Stimulated activated CD8-positive, alpha-beta memory T cell treated with anti-CD3 and anti-CD28 coated beads, Interleukin-4, amount 100 ng/mL, for 24 hours (primary cell): Measurements from ENCODE around the gene STAT3.
"Not testable (repeated sequence)": the region's sequence is repeated elsewhere in the genome, so short reads cannot be mapped to it uniquely, and the experiment has no call there.

Source experiments
- DNase-seq: peaks from one replicate; pipeline ENCODE4 v3.0.0-alpha.2; 2020; ENCODE audit warnings: low read depth

The STAT3 gene

GRCh38 chr17:42388381-42389134, at the start of gene STAT3:
TSS of gene STAT3 (minus strand) at chr17:42388442. CDS start at chr17:42348516, 39,926 bp downstream.
- peak; percentile 100 for DNase-seq

- DNase-seq = no peak
Observed at GRCh38 chr17:42436391-42436790, 48.1 kb upstream of the STAT3 start.

DNA sequence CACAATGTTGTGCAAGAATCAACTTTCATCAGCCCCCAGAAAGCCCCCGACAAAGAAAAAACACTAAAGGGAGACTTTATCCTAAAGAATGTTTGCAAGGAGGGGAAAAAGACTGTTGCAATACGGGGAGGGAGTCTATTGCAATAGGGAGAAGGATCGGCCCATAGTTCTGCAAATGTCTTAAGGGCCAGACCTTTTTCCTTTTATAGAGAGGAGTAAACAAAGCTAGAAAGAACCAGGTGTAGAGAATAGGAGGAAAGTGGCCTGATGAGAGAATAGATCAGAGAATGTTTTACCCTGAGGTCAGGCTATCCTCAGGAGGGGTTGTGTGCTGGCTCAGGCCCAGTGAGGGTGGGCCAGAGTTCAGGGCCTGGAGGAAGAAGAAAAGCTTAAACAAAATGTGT, 43.5 kb upstream of the STAT3 start:
- no peak for DNase-seq

DNA sequence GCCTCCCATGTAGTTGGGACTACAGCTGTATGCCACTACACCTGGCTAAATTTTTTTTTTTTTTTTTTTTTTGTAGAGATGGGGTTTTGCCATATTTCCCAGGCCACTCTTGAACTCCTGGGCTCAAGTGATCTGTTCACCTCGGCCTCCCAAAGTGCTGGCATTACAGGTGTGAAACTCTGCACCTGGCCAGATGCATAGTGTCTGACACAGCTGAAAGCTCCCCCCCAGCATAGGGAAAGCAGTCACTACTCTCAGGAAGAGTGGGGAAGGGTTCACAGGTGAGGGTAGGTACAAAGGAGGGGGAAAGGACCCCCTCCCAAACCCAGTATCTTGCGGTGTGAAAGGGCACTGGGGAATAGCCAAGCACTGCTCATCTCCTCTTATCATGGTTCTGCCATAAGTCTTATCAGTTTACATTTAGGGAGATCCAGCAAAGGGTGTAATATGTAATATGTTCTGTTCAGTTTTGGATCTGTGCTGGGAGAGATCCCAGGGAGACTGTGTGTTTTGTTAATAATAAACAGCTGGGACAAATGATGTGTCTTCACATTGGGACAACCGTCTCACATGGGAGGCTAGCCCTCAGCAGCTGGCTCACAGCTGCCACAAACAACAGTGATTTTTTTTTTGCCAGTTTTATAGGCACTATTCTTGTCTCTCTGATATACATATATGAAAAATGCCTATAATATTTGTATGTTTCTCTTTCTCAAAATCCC, 41.6 kb upstream of the STAT3 start:
- DNase-seq = no peak

GRCh38 chr17:42428141-42428944, 40.1 kb upstream of the STAT3 start:
- DNase-seq = no peak

GRCh38 chr17:42424991-42425610, 36.9 kb upstream of the STAT3 start:
- DNase-seq = no peak

DNA sequence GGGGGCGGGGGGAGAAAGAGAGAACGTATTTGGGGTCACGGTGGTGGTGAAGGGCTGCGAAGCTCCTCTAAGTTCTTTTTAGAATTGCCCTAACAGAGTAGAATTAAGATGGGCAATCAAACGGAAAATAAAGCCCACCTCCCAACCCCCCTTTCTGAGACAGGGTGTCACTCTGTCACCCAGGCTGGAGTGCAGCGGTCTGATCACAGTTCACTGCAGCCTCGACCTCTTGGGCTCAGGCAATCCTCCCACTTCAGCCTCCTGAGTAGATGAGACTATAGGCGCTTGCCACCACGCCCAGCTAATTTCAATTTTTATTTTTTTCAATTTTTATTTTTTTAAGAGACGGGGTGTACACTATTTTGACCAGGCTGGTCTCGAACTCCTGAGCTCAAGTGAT, 35.5 kb upstream of the STAT3 start:
- no peak for DNase-seq

DNA sequence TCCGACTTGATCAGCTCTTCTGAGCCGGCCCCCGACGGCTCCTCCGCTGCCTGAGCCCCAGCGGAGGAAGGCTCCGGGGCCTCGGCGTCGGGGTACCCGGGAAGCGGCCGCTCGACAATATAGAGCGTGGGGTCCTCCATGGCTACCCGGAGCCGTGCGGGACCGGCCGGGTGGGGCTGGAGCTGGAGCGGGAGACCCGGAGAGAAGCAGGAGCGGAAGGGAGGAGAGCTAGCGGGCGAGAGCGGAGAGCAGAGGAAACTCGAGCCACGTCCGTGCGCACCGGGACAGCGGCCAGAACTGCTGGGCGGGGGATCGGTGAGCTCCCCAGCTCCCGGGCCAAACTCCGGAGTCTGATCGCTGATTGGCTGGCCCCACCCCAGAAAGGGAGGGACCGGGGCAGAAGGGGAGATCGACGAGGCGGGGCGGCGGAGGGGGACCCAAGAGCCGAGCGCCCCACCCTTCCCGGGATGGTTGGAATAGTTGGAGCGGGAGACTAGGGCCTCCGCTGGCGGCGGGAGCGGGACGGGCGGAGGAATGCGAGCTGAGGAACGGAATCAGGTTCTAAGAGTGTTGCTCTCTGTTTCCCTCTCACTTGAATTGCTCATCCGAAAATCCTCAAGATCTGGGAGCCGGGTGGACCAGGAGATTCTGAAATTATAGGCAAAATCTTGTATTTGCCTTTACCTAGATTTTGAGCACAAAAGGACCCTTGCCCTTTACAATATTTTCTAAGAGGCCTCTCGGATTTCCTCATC, 34.9 kb upstream of the STAT3 start, which contains the start of gene CAVIN1:
Gene CAVIN1, minus strand, starts transcription at position 299 of the 755 bp plus-strand sequence. Its CDS starts 159 bp downstream, at position 140.
- no peak for DNase-seq

- no peak for DNase-seq
Observed at GRCh38 chr17:42422412-42422957, 34.2 kb upstream of the STAT3 start.

DNA sequence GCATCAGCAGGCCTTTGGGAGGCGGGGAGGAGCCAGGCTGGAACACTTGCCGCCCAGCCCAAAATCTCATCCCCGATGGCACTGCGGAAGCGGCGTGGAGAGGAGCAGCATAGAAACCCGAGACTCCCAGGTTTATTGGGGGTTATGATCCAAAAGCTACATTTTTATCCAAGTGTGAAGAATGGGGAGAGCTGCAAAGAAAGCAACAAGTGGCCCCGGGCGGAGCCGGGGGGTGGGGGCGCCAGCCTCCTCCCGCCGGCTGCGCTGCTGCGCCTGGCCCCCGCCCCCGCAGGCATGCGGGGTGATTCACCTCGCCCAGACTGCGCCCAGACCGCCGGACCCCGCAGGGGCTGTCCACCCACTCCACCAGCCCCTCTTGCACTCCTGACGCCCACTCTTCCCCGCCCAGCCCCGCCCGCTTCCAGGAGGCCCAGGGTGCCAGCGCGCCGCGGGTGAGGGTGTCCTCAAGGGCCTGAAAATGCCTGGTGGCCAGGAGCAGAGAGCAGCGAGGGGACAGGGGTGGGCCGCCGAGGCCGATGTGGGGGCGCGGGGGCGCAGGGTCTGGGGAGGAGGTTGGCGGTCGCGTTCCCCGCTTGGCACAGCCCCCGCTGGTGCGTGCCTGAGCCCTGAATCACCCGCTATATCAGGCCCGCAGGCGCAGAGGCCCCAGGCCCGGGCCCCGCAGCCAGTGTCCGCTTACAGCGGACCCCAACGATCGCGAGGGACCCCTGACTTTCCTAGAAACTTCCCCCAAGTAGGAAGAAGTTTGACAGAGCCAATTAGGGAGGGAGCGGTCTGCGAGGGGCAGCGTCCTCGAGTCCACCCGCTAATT, 33.5 kb upstream of the STAT3 start:
- no peak for DNase-seq

DNA sequence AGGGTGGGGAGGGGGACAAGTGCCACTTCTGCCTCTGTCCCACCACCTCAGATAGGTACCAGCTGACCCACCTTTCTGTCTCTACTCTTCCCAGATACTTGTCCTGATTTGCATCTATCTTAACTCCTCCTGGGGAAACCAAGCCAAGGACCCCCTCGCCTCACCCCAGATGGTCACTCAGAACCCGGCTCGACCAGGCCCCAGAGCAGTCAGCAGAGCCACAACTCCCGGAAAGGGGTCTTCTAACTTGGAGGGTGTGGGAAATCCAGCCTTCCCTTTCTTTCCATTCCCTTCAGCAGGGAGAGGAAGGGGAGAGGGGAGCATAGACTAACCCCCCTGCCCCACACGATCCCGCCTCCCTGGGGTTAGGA, 32.9 kb upstream of the STAT3 start:
- no peak for DNase-seq

DNA sequence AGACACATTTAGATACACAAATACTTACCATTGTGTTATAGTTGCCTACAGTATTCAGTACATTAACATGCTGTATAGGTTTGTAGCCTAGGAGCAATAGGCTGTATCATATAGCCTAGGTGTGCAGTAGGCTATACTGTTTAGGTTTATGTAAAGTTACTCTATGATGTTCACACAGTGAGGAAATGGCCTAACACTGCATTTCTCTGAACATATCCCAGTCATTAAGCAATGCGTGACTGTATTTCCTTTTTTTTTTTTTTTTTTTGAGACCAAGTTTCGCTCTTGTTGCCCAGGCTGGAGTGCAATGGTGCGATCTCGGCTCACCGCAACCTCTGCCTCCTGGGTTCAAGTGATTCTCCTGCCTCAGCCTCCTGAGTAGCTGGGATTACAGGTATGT, 29.7 kb upstream of the STAT3 start:
- DNase-seq = not testable (repeated sequence)

DNA sequence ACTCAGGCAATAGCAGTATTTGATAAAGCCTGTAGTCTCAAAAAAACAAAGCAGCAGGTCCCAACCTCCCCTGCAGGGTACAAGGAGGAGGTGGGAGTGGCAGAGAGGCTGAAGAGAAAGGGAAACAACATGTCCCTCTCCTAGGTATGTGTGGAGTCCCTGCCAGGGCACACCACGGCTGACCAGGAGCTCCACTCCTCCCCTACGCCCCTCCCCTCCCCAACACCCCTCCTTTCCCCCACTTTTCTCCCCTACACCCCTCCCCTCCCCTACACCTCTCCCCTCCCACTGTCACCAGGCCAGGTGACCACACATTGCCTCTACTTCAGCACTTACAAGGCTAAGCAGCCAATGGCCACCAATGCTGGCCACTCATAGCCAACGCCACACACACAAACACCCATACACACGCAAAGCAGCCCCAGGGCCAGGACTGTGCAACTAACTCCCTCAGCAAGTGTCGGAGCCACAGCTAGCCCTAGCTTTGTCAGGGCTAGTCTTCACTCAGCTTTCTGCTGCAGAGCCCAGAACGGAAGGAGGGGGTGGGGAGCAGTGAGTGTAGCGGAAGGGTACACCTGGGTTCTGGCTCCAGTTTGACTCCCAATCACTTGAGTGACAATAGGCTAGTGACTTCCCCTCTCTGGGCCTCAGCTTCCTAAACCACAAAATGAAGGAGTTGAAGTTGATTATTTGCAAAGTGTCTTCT, 26.6 kb upstream of the STAT3 start:
- no peak for DNase-seq

- DNase-seq = no peak
Observed at GRCh38 chr17:42413464-42414040, 25.3 kb upstream of the STAT3 start.

DNA sequence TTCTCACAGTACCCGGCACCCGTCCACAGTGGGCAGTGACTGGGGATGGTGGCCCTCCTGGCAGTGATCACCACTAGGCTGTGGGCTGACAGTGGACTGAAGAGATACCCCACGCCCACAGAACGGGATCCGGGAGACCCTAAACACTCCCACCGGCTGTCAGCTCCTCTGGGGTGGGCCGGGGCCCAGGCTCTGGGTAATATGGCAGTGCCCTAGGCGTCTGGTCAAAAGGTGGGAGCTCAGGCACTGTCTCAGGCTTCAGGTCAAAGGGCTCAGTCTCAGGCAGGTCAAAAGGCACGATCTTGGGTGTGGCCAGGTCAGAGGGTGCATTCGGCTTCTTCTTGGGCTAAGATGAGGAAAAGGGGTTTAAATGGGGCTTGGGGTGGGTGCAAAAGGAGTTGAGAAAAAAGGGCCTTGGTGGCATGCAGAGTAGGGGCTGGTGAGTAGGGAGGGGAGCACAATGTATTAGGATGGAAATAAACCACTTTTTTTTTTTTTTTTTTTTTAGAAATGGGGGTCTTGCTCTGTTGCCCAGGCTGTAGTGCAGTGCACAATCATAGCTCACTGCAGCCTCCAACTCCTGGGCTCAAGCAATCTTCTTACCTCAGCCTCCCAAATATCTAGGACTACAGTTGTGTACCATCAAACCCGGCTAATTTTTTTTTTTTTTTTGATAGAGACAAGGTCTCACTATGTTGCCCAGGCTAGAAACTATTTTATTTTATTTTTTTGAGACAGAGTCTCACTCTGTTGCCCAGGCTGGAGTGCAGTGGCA, 23.9 kb upstream of the STAT3 start:
- no peak for DNase-seq

DNA sequence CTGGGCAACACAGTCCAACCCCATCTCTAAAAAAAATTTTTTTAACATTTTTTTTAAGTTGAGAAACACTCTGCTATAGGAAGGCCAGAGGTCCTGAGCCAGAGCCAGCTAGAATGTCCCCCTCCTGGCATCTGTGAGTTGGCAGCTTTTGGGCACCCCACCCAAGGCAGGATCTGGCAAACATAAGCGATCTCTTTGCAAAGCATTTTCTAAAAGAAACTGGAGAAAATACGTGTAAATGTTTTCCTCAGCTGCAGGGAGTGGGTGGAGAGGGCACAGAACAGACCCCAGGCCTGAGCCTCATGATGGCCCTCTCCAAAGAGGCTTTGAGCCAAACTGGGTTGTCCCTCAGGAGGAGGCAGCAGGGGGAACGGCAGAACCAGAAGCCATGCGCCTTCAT, 23.1 kb upstream of the STAT3 start:
- DNase-seq = no peak

DNA sequence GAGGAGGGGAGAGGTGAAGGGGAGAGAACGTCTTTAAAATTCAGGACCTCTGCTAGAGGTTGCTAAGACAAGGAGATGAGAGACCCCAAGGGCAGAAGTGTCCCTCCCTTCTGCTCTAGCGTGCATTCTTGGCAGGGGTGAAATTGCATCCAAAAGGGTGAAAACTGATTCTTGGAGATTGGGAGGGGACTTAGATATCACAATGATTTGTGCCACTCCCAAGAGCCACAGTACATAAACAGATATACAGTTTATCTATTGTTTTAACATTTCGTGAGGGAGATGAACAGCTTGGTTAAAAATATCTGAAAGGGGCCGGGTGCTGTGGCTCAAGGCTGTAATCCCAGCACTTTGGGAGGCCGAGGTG, 22.1 kb upstream of the STAT3 start:
- no peak for DNase-seq

- no peak for DNase-seq
Observed at GRCh38 chr17:42409523-42410318, 21.5 kb upstream of the STAT3 start.
